Measurements from ENCODE around the gene SMIM7. TPM values are rescaled to one million over a fixed set of nuclear protein-coding genes. Genes with fewer than 3 reads are reported as not detected.

SMIM7 gene
- total and polyA plus RNA-seq, 2 of the 13 experiments (the other 11 are each of a cell fraction or from before 2014, with no cell fraction given): 55.7 to 74.9 TPM

- TF ChIP-seq ZNF407 (CRISPR knock-in tag; IDR thresholded peaks at IDR 0.05; ENCODE audit: not compliant biosample characterization): no peak
- no peak for TF ChIP-seq ZNF589 (CRISPR knock-in tag; conservative IDR thresholded peaks at IDR 0.05)
- no peak for TF ChIP-seq ZNF709 (CRISPR knock-in tag; IDR thresholded peaks at IDR 0.05)
- no peak for TF ChIP-seq ETS1 (CRISPR knock-in tag; IDR thresholded peaks at IDR 0.05)
- TF ChIP-seq ONECUT2 (CRISPR knock-in tag; IDR thresholded peaks at IDR 0.05): no peak
- no peak for TF ChIP-seq ZZZ3 (CRISPR knock-in tag; IDR thresholded peaks at IDR 0.05; ENCODE audit: borderline replicate concordance)
- no peak for TF ChIP-seq SMARCC2 (IDR thresholded peaks at IDR 0.05)
- TF ChIP-seq AKNA (CRISPR knock-in tag; IDR thresholded peaks at IDR 0.05; ENCODE audit: borderline replicate concordance): no peak
- no peak for TF ChIP-seq ZNF331 (CRISPR knock-in tag; IDR thresholded peaks at IDR 0.05)
- TF ChIP-seq ZNF260 (CRISPR knock-in tag; IDR thresholded peaks at IDR 0.05; ENCODE audit: borderline replicate concordance, low read depth): no peak
- no peak for TF ChIP-seq ZSCAN5A (CRISPR knock-in tag; IDR thresholded peaks at IDR 0.05; ENCODE audit: borderline replicate concordance)
- no peak for TF ChIP-seq MED13 (CRISPR knock-in tag; IDR thresholded peaks at IDR 0.05)
Observed at GRCh38 chr19:16608290-16608739, 51.6 kb downstream of the SMIM7 start (continued).
